Hippocampal formation (tissue), 2 donors: ENCODE results near the gene SLC28A3.
"Not testable (repeated sequence)": the region's sequence is repeated elsewhere in the genome, so short reads cannot be mapped to it uniquely, and the experiment has no call there.

Experiments
- DNase-seq, 2 donors: peaks; one replicate each; lab custom pipeline; 2025; lab: John Stamatoyannopoulos, UW

SLC28A3 gene, protein sequence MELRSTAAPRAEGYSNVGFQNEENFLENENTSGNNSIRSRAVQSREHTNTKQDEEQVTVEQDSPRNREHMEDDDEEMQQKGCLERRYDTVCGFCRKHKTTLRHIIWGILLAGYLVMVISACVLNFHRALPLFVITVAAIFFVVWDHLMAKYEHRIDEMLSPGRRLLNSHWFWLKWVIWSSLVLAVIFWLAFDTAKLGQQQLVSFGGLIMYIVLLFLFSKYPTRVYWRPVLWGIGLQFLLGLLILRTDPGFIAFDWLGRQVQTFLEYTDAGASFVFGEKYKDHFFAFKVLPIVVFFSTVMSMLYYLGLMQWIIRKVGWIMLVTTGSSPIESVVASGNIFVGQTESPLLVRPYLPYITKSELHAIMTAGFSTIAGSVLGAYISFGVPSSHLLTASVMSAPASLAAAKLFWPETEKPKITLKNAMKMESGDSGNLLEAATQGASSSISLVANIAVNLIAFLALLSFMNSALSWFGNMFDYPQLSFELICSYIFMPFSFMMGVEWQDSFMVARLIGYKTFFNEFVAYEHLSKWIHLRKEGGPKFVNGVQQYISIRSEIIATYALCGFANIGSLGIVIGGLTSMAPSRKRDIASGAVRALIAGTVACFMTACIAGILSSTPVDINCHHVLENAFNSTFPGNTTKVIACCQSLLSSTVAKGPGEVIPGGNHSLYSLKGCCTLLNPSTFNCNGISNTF

DNA sequence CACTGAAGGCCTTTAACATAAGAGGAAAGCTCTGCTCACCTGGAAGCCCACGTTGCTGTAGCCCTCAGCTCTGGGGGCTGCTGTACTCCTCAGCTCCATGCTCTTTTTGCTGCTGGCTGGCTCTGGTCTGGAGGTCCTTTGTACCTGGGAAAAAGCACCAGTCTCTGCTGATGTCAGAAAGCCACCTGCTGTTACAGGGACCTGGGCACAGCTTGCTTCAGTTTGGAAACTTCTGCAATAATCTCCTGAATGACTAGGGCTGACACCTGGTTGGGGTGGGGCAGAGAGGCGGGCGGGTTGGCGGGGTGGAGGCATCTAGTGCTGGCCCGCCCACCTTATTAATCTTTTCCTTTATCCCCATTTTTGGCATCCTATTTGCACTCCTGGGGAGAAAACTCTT is at the start of gene SLC28A3:
Gene SLC28A3, minus strand, starts transcription at position 224 of the 400 bp plus-strand sequence. Its CDS starts 125 bp downstream, at position 99.
- DNase-seq: no peak

DNA sequence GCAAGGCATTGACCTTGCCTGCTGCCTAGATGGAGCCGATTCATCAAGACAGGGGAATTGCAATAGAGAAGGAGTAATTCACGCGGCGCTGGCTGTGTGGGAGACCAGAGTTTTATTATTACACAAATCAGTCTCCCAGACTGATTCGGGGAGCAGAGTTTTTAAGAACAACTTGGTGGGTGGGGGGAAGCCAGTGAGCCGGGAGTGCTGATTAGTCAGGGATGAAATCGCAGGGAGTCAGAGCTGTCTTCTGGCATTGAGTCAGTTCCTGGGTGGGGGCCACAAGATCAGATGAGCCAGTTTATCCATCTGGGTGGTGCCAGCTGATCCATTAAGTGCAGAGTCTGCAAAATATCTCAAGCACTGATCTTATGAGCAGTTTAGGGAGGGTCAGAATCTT is 49.7 kb upstream of the SLC28A3 start:
- not testable (repeated sequence) for DNase-seq

DNA sequence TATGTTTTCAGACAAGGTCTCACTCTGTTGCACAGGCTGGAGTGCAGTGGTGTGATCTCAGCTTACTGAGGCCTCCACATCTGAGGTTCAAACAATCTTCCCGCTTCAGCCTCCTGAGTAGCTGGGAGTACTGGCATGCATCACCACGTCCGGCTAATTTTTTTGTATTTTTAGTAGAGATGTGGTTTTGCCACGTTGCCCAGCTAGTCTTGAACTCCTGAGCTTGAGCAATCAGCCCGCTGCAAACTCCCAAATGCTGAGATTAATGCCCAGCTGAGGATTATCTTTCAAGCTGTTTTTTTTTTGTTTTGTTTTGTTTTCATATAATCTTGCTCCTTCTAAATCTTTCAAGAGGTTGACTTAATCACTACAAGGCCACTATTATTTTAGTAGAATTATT is 47.3 kb upstream of the SLC28A3 start:
- no peak for DNase-seq

DNA sequence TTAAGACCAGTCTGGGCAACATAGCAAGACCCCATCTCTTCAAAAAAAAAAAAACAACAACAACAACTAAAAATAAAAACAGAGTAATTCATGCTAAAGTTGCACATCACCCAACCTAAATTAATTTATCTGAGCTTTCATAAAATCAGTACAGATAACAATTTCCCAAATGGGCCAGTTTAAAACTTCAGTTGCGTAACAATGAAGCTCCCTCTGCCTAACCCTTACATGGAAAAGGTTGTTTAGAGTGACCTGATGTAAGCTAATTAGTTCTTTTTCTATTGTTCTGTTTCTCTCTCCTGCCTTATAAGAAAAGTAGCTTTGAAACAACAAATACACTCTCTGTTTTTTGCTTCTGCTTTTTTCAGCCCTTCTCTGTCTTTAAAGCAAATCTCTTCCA is 46.2 kb upstream of the SLC28A3 start:
- no peak for DNase-seq

DNA sequence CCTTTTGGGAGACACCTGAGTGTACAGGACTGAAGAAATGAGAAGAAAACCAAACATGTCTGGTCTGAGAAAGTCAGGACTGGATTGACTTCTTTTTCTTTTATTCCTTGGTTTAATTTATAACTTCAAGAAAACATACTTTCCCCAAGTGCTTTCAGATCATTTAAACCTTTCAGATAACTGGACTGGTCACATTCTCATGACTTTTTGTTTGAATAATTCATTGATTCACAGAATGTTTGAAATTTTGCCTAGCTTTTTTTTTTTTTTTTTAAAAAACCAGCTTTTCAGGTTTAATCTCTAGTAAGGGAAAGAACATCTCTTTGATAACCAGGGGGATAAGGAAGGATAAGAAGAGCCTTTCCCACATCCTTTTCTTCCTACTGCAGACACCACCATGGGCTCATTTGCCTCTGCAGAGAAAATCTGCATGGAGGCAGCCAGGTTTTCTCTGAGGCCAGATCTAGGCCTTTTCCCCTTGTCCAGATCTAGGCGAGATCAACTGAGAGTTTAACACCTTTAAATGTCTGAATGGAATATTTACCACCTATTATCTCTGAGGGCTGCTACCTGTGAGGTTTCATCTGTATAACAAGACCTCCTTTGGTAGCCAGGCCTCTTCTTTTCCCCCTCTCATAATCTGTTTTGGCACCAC is 45.0 kb upstream of the SLC28A3 start:
- DNase-seq: no peak

DNA sequence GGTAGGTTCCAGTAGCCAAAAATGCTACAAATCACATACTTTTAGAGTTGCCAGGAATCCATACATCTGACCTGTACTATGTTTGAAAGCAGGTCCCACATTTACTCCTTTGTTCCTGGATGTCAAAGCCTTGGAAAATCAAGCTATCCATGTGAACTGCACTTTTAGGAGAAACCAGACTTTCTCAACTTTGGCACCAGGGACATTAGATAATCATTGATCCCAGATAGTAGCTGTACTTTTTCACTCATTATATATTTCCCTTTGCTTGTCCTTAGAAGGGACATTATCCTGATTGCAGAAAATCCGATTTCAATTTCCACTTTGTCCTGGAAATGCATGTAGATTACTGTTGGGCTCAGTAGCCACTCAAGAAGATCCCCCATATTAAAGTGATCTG is 44.1 kb upstream of the SLC28A3 start:
- no peak for DNase-seq

DNA sequence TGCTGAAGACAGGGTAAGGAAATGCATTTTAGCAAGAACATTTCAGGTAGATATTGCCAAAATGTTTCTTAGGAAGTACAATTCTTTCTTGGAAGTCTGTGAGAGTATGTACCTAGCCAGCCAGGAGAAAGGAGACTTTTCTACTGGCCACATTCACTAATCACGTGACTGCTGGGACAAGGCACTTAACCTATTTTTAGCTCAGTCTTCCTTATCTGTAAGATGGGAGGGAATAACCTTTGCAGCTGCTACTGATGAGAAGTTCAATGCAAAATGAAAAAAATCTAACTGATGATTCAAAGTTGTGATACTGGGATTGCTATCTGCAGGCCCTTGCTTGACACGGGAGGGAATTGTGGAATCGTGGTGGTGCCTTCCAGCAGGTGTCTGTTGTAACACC is 42.6 kb upstream of the SLC28A3 start:
- DNase-seq: no peak

DNA sequence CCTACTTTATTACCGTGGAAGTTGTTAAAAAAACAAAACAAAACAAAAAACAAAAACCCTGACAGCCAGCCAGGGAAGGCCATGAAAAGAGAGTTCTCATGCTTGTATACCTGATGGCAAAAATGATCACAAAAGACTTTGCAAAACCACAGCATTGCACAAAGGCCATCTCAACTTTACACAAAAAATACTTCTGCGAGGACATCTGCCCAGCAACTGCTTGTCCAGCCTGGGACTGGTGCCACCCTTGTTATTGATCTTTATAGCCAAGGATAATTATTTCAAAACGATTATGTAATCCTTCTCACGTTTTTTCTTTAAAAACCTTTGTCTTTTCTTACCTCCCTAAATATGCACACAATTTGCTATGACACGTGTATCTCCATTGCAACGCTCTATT is 42.2 kb upstream of the SLC28A3 start:
- DNase-seq: no peak

DNA sequence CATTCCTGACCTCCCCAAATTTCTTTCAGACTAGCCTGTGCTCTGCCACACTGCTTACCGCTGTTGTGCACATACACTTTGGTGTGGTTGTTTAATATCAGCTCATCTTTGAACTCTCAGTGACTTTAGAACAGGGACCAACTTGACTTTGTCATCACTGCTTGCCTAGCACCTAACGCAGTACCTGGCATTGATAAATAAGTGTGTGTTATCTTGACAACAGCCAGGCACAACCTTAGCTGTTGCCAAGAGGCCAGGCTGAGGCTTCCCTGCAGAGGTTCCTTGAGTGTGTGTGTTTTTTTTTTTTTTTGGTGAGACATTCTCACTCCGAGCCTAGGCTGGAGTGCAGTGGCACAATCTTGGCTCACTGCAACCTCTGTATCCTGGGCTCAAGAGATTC is 41.0 kb upstream of the SLC28A3 start:
- DNase-seq: no peak

DNA sequence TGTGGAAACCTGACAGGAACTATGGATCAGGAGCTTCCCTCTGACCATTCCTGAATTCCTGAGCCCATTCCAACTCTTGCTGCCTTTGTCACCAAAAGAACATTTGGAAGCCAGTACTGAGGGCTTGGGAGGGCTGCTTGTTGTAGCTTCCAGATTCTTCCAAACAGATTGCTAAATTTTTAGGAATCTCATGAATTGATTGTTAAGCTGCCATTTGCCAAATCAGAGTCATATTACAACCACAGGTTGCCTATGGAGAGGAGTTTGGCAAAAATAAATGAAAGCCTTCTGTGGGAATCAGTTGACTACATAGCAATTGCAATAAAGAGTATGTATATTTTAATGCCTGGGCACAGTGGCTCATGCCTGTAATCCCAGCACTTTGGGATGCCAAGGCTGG is 39.2 kb upstream of the SLC28A3 start:
- DNase-seq: no peak

DNA sequence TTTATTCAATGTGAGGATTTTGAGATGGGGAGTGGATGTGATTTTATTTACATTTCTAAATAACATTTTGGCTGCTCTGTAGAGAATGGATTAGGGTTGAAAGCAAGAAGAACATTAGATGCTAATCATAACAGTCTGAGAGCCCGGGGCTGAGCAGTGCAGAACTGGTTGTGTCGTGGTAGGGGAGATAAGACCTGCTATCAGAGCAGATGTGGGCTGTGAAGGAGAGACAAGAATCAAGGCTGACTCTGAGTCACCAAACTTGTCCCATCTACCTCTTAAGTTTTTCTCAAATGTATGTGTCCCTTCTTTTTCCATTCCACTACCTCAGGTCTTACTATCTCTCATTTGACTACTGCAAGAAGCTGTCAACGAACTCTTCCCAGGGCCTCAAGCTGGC is 35.4 kb upstream of the SLC28A3 start:
- DNase-seq: no peak

DNA sequence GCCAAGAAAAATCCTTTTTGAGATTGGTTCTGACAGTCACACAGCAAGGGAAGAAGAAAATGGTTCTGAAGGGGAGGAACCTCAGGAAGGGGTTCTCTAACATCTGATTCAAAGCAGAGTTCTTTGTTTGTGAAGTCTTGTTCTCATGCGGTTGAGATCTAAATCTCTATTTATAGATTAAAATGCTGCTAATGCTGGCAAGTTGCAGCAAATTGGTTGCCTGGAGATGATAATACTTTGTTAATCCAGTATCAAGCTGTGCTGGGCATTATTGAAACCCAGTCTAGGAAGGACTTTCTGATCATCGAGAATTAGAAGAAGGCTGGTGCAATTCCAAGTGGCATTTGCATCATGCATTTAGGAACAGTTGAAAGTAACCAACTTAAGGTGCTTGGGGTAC is 34.0 kb upstream of the SLC28A3 start:
- DNase-seq: no peak

DNA sequence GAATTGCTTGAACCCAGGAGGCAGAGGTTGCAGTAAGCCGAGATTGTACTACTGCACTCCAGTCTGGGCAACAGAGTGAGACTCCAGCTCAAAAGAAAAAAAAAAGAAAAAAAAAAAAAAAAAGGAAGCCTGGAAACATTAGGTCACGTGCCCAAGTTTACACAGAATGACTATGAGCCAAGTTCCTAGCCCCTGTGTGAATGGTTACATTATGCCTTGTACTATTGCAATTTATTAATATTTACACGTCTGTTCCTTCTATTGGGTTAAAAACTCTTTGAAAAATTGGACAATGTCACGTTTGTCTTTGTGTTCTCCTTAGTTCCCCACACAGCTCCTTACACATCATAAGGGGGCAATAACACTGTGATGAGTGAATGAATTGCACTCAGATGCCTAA is 33.5 kb upstream of the SLC28A3 start:
- no peak for DNase-seq

DNA sequence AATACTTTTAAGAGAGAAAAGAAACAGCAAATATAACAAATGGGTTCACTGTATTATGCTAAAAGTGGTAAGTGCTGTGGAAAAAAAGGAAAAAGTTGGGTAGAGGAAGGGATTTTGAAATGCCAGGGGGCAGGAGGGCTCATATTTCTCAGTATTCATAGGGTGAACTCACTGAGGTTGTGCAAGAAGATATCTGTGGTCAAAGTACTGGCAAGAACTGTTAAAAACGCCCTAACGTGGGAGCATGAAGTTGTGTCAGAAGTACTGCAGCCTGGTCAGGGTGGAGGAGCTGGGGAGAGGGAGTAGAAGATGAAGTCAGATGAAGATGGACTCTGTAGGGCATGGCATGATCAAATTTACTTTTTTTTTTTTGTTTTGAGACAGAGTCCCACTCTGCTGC is 31.2 kb upstream of the SLC28A3 start:
- DNase-seq: no peak

DNA sequence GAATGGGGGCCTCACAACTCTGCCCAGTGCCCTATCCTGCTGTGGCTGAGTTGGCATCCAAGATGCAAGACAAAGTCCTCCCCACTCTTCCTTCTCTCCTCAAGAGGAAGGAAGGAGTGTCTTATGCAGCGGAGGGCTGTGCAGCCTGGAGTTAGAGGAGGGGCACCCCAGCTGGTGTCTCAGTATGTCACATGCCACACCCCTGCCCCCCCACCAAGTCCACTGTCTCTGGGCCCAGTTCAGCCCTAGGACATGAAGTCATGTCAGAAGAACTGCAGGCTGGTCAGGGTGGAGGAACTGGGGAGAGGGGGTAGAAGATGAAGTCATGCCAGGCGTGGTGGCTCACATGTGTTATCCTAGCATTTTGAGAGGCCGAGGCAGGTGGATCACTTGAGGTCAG is 28.0 kb upstream of the SLC28A3 start:
- DNase-seq: no peak

DNA sequence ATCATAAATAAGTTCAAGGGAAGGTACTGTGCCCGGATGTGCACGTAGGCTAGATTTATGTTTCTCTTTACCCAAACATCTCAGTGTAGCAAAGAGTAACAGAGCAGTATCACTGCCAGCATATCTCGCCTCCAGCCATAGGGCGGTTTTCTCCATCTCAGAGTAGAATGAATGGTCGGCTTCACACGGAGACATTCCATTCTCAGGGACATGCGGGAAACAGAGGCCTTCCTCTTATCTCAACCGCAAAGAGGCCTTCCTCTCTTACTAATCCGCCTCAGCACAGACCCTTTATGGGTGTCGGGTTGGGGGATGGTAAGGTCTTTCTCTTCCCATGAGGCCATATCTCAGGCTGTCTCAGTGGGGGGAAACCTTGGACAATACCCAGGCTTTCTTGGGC is 27.2 kb upstream of the SLC28A3 start:
- not testable (repeated sequence) for DNase-seq

DNA sequence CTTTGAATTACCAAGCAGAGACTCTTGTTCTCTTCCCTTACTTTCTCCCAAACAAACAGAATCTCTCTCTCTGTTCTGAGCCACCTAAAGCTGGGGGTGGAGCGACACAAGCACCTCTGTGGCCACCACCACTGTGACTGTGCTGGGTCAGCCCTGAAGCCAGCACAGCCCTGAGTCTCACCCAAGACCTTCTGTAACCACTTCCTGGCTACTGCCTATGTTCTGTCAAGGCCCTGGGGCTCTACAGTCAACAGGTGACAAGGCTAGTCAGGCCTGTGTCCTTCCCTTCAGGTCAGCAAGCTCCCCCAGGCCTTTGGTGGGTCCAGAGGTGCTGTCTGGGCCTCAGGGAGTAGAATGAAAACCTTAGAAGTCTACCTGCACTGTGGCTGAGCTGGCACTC is 26.1 kb upstream of the SLC28A3 start:
- no peak for DNase-seq

DNA sequence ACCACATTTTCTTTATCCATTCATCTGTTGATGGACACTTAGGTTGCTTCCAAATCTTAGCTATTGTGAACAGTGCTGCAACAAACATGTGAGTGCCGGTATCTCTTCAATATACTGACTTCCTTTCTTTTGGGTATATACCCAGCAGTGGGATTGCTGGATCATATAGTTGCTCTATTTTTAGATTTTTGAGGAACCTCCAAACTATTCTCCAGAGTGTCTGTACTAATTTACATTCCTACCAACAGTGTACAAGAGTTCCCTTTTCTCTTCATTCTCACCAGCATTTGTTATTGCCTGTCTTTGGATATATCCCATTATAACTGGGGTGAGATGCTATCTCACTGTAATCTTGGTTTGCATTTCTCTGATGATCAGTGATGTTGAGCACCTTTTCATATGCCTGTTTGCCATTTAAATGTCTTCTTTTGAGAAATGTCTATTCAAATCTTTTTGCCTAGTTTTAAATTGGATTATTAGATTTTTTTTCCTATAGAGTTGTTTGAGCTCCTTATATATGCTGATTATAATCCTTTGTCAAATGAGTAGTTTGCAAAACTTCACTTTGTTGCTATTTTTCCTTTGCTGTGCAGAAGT is 24.4 kb upstream of the SLC28A3 start:
- not testable (repeated sequence) for DNase-seq

DNA sequence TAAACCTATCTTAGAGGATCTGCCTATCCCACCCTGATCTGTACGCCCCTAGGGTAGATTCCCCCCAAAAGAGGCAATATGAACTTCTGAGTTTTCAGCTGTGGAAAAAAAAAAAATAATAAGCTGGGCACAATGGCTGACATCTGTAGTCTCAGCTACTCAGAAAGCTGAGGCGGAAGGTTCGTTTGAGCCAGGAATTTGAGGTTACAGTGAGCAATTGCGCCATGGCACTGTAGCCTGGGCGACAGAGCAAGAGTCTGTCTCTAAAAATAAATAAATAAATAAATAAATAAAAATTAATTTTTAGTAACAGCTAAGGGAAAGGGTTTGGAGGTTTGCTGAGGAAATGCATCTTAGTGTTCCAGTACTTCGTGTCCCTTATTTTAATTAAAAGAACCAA is 21.1 kb upstream of the SLC28A3 start:
- no peak for DNase-seq

DNA sequence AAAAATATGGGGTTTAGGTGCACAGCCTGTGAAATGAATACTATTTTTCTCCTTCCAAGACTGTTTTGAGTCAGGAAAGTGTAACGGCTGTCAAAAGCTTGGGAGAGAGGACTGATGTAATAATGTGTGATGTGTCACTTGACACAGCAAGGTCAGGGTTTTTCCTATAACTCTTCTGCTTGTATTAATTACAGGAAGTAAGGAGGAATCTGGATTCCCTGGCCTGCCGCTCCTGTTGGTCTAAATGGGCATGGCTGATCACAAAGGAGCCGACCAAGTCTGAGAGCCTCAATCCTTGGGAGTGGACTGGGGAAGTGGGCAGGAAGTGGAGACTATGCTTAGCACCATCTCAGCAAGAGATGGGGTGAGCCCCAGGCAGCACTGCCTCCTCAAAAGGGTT is 16.7 kb upstream of the SLC28A3 start:
- no peak for DNase-seq

DNA sequence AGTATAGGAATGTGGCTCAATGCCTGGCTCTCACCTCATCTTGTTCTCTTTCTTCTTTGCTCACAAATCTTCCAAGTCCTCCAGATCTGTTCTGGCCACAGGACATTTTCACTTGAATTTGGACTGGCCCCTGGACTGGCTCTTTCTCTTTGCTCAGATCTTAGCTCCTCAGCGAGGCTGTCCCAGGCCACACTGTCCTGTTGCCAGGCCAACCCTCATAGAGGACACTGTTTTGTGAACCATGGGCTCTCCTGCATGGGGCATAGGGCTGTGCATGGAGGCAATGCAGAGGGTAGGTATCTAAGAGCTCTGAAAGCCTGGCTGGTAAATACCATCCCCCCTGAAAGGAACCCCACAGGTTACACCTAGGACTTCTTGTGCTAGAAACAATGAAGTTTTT is 13.5 kb upstream of the SLC28A3 start:
- DNase-seq: no peak

DNA sequence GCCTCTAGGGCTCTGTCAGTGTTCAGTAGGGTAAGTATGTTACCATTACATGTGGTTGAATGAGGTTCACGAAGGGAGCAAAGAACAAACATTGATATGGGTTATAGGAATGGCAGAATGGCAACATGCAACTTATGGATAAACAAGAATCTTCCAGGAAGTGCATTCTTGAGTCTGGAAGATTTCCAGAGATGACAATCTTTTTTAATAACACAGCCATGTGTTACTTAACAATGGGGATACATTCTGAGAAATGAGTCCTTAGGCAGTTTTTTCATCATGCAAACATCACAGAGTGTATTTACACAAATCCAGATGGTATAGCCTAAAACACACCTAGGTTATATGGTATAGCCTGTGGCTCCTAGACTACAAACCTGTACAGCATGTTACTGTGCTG is 9.1 kb upstream of the SLC28A3 start:
- DNase-seq: no peak

DNA sequence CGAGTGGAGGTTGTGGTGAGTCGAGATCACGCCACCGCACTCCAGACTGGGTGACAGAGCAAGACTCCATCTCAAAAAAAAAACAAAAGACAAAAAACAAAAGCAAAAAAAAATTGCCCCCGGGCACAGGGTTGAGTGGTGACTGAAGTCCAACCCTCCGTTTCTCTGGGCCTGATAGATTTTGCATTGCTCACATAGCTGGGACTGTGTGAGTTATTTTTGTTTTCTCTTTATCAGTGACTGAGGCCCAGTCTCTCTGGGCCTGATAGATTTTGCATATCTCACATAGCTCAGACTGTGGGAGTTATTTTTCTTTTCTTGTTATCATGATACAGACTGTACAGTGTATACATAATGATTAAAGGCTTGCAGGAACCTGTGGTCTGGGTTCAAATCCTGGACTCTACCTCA is 2.6 kb upstream of the SLC28A3 start:
- DNase-seq: no peak
